IgD-negative memory B cell (primary cell): ENCODE measurements around the gene TOP1. TPM values are rescaled to one million over a fixed set of nuclear protein-coding genes. Genes with fewer than 3 reads are reported as not detected.
A peak's percentile ranks its signal among the peaks of the same experiment; 100 is the strongest.

Experiments used
- H3K27ac Mint-ChIP-seq, 3 donors: one replicate each; pipeline ENCODE4 v1.8.0; 2020 to 2022; ENCODE audit warnings: mild to moderate bottlenecking in 3 of 3, mixed read lengths in 3 of 3, moderate library complexity in 1 of 3
- H3K27me3 Mint-ChIP-seq: one replicate; pipeline ENCODE4 v1.8.0; 2021; ENCODE audit warnings: mixed read lengths
- H3K36me3 Mint-ChIP-seq: one replicate; pipeline ENCODE4 v1.8.0; 2020; ENCODE audit warnings: mild to moderate bottlenecking, mixed read lengths
- H3K4me1 Mint-ChIP-seq, 3 donors: one replicate each; pipeline ENCODE4 v1.8.0; 2020 to 2022; ENCODE audit warnings: mixed read lengths in 3 of 3, mild to moderate bottlenecking in 1 of 3
- H3K4me3 Mint-ChIP-seq, 4 donors: one replicate each; pipeline ENCODE4 v1.8.0; 2020 to 2022; ENCODE audit warnings: mild to moderate bottlenecking in 4 of 4, mixed read lengths in 4 of 4, moderate library complexity in 3 of 4
- H3K9me3 Mint-ChIP-seq, 3 donors: one replicate each; pipeline ENCODE4 v1.8.0; 2020 to 2021; ENCODE audit warnings: mixed read lengths in 3 of 3, mild to moderate bottlenecking in 1 of 3
- polyA plus RNA-seq: library from polyadenylated mRNA; unstranded; fragments of 300-500 nt; fragmentation: Illumina TruSeq; gene quantifications from one replicate; pipeline ENCODE4 v1.2.3, GENCODE V29; 2021

TOP1 gene
- polyA plus RNA-seq, 1 donor from 2014 or later = 17.0 TPM

- Mint-ChIP-seq H3K27ac (no peak overlapping the region), H3K9me3 (peaks cover 0 to 2% (median 0%) of the 10 kb centered on the region in 3 donors), H3K27me3 (no peaks in the 10 kb centered on the region), H3K36me3 (peaks cover 4% of the 10 kb centered on the region), H3K4me3 (no peak overlapping the region), H3K4me1 (peaks cover 54 to 69% (median 56%) of the 10 kb centered on the region in 3 donors)
Observed at GRCh38 chr20:41052742-41053419, 24.3 kb downstream of the TOP1 start.

DNA sequence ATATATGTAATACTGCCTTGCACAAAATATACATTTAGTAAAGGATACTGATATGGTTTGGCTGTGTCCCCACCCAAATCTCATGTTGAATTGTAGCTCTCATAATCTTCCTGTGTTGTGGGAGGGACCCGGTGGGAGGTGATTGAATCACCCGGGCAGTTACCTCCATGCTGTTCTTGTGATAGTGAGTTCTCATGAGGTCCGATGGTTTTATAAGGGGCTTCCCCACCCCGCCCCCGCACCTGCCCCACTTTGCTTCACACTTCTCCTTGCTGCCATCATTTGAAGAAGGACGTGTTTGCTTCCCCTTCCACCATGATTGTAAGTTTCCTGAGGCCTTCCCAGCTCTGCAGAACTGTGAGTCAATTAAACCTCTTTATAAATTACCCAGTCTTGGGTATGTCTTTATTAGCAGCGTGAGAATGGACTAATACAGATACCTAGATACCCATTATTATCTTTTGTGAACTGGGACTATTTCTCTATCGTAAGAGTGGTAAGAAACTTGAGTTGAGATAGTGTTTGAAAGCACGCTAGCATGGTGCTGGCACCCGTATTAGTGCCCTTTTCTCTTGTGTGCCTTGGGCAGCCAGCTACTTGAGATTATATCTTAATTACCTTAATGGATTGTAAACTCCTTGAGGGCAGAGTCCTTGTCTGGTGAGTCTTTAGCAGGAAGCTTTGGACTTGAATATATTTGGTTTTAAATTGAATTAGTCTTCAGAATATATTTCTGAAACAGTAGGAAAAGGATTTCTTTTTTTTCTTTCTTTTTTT lies 25.6 kb downstream of the TOP1 start:
- H3K9me3 Mint-ChIP-seq = peaks cover 0 to 2% (median 0%) of the 10 kb centered on the region in 3 donors
- H3K4me3 Mint-ChIP-seq = no peak overlapping the region
- H3K4me1 Mint-ChIP-seq = peaks cover 40 to 58% (median 46%) of the 10 kb centered on the region in 3 donors
- H3K36me3 Mint-ChIP-seq = peaks cover 4% of the 10 kb centered on the region
- H3K27ac Mint-ChIP-seq = no peak overlapping the region
- H3K27me3 Mint-ChIP-seq = no peaks in the 10 kb centered on the region

- H3K27ac Mint-ChIP-seq = no peak overlapping the region
- H3K27me3 Mint-ChIP-seq = no peaks in the 10 kb centered on the region
- peaks cover 4% of the 10 kb centered on the region for H3K36me3 Mint-ChIP-seq
- peaks cover 0 to 2% (median 0%) of the 10 kb centered on the region in 3 donors for H3K9me3 Mint-ChIP-seq
- H3K4me1 Mint-ChIP-seq = peaks cover 34 to 54% (median 42%) of the 10 kb centered on the region in 3 donors
- no peak overlapping the region for H3K4me3 Mint-ChIP-seq
Observed at GRCh38 chr20:41054847-41055230, 26.2 kb downstream of the TOP1 start.

GRCh38 chr20:41055679-41056078 lies 27.1 kb downstream of the TOP1 start:
- peaks cover 0 to 2% (median 0%) of the 10 kb centered on the region in 3 donors for H3K9me3 Mint-ChIP-seq
- peaks cover 31 to 54% (median 35%) of the 10 kb centered on the region in 3 donors for H3K4me1 Mint-ChIP-seq
- H3K36me3 Mint-ChIP-seq = peaks cover 4% of the 10 kb centered on the region
- H3K4me3 Mint-ChIP-seq = peak overlapping the region in 1 of 4 donors; percentile 20
- H3K27me3 Mint-ChIP-seq = no peaks in the 10 kb centered on the region
- peak overlapping the region in 2 of 3 donors; percentile 17 to 41 for H3K27ac Mint-ChIP-seq

DNA sequence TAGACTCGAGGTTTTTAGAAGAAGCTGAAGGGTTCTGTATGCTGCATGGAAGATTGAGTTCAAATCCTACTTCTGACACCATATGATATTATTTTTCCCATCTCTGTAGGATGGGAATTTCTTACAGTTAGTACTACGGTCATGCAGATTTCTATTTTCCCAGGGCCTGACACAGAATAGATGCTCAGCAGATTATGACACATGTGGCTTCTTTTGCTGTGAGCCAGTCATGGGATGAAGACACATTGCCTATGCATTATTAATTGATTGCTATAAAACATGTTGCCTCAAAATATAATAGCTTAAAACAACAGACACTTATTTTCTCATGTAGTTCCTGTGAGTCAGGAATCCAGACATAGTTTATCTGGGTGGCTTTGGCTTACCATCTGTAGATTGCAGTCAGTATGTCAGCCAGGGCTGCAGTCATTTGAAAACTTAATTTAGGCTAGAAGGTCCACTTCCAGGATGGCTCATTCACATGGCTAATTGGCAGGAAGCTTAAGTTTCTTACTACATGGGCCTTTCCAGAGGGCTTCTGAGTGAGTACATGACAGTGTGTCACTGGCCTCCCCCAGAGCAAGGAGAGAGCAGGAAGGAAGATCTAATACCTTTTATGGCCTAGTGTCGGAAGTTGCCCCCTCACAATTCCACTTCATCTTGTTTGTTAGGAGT lies 29.5 kb downstream of the TOP1 start:
- Mint-ChIP-seq H3K4me1 (peaks cover 24 to 48% (median 26%) of the 10 kb centered on the region in 3 donors), H3K36me3 (peaks cover 7% of the 10 kb centered on the region), H3K9me3 (peaks cover 0 to 2% (median 0%) of the 10 kb centered on the region in 3 donors), H3K27ac (peak overlapping the region in 1 of 3 donors; percentile 54), H3K4me3 (no peak overlapping the region), H3K27me3 (no peaks in the 10 kb centered on the region)

DNA sequence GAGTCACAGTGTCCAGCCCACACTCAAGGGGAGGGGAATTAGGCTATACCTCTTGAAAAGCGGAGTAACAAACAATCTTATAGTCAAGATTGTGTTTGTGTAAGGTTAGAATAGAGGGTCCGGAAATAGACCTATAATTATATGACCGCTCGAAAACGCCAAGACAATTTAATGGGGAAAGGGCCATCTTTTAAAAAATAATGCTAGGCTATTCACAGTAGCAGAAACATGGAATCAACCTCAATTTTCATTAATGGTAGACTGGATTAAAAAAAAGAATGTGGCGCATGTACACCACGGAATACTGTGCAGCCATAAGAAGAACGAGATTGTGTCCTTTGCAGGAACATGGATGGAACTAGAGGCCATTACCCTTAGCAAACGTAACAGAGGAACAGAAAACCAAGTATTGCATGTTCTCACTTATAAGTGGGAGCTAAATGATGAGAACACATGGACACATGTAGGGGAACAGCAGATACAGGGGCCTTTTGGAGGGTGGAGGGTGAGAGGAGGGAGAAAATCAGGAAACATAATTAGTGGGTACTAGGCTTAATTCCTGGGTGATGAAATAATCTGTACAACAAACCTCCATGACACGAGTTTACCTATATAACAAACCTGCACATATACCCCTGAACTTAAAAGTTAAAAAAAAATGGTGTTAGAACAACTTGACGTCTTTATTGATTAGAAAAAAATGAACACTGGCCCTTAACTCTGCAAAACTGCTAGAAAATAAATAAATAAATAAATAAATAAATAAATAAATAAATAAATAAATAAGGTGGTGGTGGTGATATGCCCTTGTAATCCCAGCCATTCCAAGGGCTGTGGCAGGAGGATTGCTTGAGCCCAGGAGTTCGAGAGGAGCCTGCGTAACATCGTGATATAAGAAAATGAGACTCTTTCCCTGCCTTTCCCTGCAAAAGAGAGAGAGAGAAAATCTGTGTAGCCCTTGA lies 30.3 kb downstream of the TOP1 start:
- Mint-ChIP-seq H3K4me1 (peaks cover 28 to 49% (median 33%) of the 10 kb centered on the region in 3 donors), H3K27me3 (no peaks in the 10 kb centered on the region), H3K36me3 (peaks cover 4% of the 10 kb centered on the region), H3K4me3 (no peak overlapping the region), H3K27ac (peak overlapping the region in 1 of 3 donors; percentile 39), H3K9me3 (peaks cover 0 to 2% (median 0%) of the 10 kb centered on the region in 3 donors)

- H3K36me3 Mint-ChIP-seq = peaks cover 6% of the 10 kb centered on the region
- peak overlapping the region in 1 of 3 donors; percentile 55 for H3K27ac Mint-ChIP-seq
- H3K4me1 Mint-ChIP-seq = peaks cover 26 to 42% (median 32%) of the 10 kb centered on the region in 3 donors
- no peaks in the 10 kb centered on the region for H3K27me3 Mint-ChIP-seq
- H3K4me3 Mint-ChIP-seq = no peak overlapping the region
- H3K9me3 Mint-ChIP-seq = no peaks in the 10 kb centered on the region
Observed at GRCh38 chr20:41061155-41061554, 32.5 kb downstream of the TOP1 start.

DNA sequence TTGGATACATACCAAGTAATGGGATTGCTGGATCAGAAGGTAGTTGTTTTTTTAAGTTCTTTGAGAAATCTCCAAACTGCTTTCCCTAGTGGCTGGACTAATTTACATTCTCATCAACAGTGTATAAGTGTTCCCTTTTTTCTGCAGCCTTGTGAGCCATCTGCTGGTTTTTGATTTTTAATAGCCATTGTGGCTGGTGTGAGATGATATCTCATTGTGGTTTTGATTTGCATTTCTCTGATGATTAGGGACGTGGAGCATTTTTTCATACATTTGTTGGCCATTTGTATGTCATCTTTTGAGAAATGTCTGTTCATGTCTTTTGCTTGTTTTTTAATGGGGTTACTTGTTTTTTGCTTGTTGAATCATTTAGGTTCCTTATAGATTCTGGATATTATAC lies 34.8 kb downstream of the TOP1 start:
- H3K36me3 Mint-ChIP-seq = peaks cover 6% of the 10 kb centered on the region
- H3K4me3 Mint-ChIP-seq = peak overlapping the region in 2 of 4 donors; percentile 0 to 14
- H3K27me3 Mint-ChIP-seq = no peaks in the 10 kb centered on the region
- H3K4me1 Mint-ChIP-seq = peaks cover 26 to 39% (median 27%) of the 10 kb centered on the region in 3 donors
- no peaks in the 10 kb centered on the region for H3K9me3 Mint-ChIP-seq
- no peak overlapping the region for H3K27ac Mint-ChIP-seq

- Mint-ChIP-seq H3K4me1 (peaks cover 26 to 39% (median 27%) of the 10 kb centered on the region in 3 donors), H3K27me3 (no peaks in the 10 kb centered on the region), H3K36me3 (peaks cover 6% of the 10 kb centered on the region), H3K27ac (peak overlapping the region in 1 of 3 donors; percentile 67), H3K9me3 (no peaks in the 10 kb centered on the region), H3K4me3 (peak overlapping the region in 2 of 4 donors; percentile 5 to 80)
Observed at GRCh38 chr20:41064377-41064776, 35.8 kb downstream of the TOP1 start.

- no peaks in the 10 kb centered on the region for H3K27me3 Mint-ChIP-seq
- no peak overlapping the region for H3K4me3 Mint-ChIP-seq
- H3K4me1 Mint-ChIP-seq = peaks cover 24 to 35% (median 34%) of the 10 kb centered on the region in 3 donors
- H3K36me3 Mint-ChIP-seq = peaks cover 6% of the 10 kb centered on the region
- H3K27ac Mint-ChIP-seq = no peak overlapping the region
- no peaks in the 10 kb centered on the region for H3K9me3 Mint-ChIP-seq
Observed at GRCh38 chr20:41065716-41066115, 37.1 kb downstream of the TOP1 start.

GRCh38 chr20:41068806-41069205 lies 40.2 kb downstream of the TOP1 start:
- Mint-ChIP-seq H3K36me3 (peaks cover 2% of the 10 kb centered on the region), H3K9me3 (no peaks in the 10 kb centered on the region), H3K27me3 (no peaks in the 10 kb centered on the region), H3K4me3 (no peak overlapping the region), H3K4me1 (peaks cover 22 to 28% (median 27%) of the 10 kb centered on the region in 3 donors), H3K27ac (no peak overlapping the region)

GRCh38 chr20:41072190-41072863 lies 43.7 kb downstream of the TOP1 start:
- no peaks in the 10 kb centered on the region for H3K9me3 Mint-ChIP-seq
- H3K36me3 Mint-ChIP-seq = no peaks in the 10 kb centered on the region
- no peak overlapping the region for H3K4me3 Mint-ChIP-seq
- H3K4me1 Mint-ChIP-seq = peaks cover 20 to 44% (median 38%) of the 10 kb centered on the region in 3 donors
- H3K27ac Mint-ChIP-seq = no peak overlapping the region
- H3K27me3 Mint-ChIP-seq = no peaks in the 10 kb centered on the region

GRCh38 chr20:41072915-41073314 lies 44.3 kb downstream of the TOP1 start:
- Mint-ChIP-seq H3K36me3 (no peaks in the 10 kb centered on the region), H3K4me1 (peaks cover 23 to 50% (median 42%) of the 10 kb centered on the region in 3 donors), H3K27ac (peak overlapping the region in 2 of 3 donors; percentile 6 to 26), H3K4me3 (no peak overlapping the region), H3K9me3 (no peaks in the 10 kb centered on the region), H3K27me3 (no peaks in the 10 kb centered on the region)
